ENCODE data around the gene FBXL7.

The FBXL7 gene

GRCh38 chr5:15682566-15682965, 182.6 kb downstream of the FBXL7 start:
- no peak for DNase-seq

DNA sequence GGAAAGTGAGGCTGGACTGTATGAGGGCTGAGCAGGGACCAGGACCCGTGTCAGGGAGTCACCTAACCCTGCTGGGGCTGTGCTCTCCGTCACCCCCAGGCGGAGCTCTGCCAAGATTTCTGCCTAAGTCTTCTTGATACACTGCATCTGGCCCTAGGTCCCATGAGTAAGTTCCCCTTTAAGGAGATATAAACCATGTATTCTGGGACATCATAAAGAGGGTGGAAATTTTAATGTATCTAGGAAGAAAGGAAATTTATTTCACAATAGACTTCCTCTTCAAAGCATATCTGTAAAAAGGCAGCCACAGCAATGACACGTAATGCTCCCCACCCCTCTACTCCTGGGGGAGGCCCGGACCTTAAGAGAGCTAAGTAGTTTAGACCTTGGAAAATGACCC, 183.4 kb downstream of the FBXL7 start:
- DNase-seq = no peak

DNA sequence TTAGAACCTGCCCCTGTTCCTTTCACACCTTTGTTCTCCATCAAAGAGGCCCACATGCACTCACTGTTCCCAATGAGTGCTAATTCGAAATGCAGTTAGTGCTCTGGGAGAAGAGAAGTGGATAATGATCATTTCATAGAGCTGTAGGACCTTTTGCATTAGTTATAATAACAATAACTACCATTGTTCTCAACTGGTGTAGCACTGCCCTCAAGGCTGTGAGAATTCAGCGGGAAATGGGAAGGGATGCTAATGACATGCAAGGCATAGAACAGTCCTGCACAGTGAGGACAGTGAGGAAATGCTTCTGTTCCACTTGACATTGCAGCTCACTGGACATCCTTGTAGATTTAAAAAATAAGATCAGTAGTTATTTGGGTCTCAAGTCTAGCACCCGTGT, 187.4 kb downstream of the FBXL7 start:
- DNase-seq = no peak

DNA sequence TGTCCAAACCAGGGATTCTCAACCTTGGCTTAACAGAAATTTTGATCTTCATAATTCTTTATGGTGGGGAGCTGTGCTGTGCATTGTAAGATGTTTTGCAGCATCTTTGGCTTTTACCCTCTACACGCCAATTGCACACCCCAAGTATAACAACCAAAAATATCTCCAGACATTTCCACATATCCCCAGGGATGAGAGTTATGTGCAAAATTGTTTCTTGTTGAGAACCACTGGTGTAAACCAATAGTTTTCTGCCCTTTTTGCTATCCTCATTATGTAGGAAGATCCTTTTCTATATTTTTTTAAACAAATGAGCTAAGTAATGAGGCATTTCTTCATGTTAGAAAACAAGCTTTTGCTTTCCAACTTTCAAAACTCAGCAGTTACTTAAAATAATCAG, 189.9 kb downstream of the FBXL7 start:
- no peak for DNase-seq

GRCh38 chr5:15690611-15691010, 190.6 kb downstream of the FBXL7 start:
- no peak for DNase-seq

GRCh38 chr5:15691521-15691920, 191.5 kb downstream of the FBXL7 start:
- DNase-seq = no peak

GRCh38 chr5:15692706-15693381, 192.9 kb downstream of the FBXL7 start:
- no peak for DNase-seq

DNA sequence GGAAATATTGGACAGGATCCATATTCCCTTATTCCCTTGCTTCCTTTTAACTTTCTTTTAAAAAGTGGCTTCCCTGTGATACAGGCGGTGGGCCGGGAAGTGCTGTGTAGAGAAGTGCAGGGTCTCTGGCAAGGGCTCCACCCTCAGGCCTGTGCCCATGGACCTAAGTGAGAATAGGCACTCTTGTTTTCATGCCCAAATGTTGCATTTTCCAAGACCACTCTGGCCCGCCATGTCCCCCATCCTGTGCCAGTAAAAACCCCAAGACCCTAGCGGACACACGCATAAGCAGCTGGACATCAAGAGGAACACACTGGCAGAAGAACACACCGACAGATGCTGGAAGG, 193.4 kb downstream of the FBXL7 start:
- no peak for DNase-seq

- DNase-seq = no peak
These were observed 194.0 kb downstream of the FBXL7 start for GRCh38 chr5:15693933-15694332.

- DNase-seq = no peak
These were observed 194.8 kb downstream of the FBXL7 start for GRCh38 chr5:15694696-15695214.

DNA sequence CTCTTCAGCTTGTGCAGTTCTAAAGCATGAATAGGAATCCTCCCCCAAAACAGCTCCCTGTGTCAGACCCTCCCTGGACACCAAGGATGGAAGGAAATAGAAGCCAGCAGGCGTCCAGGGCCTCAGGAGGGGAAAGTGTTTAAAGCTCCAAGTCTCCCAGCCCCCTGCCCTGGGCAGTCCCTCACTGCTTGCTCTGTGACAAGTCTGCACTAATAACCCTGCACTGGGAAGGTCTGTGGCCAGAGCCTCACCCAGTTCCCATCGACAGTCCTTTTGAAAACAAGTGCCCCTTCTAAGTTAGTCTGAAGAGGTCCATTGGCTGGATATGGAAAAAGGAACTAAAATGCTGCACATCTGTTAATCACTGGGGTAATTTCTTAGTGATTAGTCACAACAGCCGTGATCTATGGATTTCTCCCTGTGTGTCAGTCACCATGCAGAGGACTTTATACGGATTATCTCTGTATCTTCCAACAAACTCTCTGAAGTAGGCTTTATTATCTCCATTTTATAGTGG, 195.3 kb downstream of the FBXL7 start:
- no peak for DNase-seq

- DNase-seq = no peak
These were observed 200.4 kb downstream of the FBXL7 start for GRCh38 chr5:15700373-15700772.

GRCh38 chr5:15702102-15702501, 202.1 kb downstream of the FBXL7 start:
- no peak for DNase-seq

DNA sequence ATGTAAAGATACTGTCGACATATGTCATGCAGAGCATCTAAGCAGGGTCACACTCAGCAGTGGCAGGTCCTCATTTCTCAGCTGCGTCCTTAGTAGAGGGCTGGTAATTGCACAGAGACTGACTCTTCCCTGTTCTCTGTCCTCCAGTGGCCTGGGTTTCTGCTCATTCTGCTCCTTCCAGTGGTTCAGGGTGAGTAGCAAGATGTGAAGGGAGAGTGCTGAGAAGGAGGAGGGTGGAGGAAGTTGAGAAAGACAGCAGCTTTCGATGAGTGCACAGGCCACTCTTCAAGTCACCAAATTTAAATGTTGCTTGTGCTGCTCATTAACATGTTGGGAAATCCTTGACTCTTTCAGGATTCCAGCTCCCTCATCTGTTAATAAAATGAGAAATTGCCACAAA, 203.9 kb downstream of the FBXL7 start:
- no peak for DNase-seq

DNA sequence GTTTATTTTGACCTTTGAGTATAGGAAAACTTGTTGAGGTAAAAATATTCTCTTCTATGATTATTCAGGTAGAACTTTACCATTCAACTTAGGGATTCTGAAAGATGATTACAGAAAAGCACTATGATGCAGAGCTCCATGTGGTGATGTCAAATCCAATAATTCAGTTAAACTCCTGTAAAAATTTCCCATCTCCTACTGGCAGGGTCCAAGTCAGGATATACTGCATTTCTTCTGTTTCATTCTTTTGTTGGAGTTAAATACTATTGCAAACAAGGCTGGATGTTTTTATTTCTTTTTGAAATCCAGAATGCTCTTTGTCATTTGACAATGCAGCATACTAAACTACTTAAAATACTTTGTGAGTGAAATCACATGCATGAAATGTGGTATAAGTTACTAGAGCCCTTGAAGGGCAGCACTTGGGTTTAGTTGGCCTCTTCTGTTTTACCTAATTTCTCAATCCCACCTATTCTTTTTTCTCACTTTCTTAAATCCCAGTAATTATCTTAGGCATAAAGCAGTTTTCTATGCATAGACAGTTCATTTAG, 204.5 kb downstream of the FBXL7 start:
- no peak for DNase-seq

DNA sequence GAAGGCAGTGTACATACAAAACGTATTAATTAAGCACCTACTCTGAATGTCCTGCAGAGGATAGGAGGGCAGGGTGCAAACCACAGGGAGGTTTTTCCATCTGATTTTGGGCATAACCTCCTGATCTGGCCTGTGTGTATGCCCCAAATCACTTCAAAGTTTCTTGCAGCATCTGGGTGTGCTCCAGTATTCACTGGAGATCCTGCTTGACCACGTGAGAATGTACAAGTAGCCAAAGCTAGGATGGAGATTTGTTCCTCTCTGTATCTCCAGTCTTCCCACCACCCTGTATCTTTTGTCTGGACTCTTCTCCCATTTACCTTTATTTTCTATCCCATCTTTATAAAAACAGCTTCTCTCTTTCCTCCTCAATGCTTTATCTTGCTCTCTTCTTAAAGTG, 207.7 kb downstream of the FBXL7 start:
- DNase-seq = no peak

DNA sequence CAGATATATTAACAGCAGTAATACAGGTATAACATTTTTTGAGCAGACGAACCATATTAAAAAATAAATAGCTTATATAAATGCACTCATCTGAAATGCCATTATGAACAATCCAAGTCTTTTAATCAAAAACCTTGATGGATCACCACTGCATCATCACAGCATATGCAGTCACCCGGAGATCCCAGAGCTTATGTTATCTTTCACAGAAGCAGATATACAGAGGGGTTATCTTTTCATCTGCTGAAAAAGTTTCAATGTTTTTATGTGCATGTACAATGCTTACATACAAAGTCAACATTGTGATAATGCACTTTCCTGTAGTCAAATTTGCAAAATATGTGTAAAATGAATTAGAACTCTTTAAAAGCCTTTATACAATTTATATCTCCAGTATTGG, 211.9 kb downstream of the FBXL7 start:
- DNase-seq = no peak

- DNase-seq = no peak
These were observed 215.6 kb downstream of the FBXL7 start for GRCh38 chr5:15715535-15715934.

- no peak for DNase-seq
These were observed 216.0 kb downstream of the FBXL7 start for GRCh38 chr5:15715967-15716366.

- no peak for DNase-seq
These were observed 217.0 kb downstream of the FBXL7 start for GRCh38 chr5:15717001-15717400.

- no peak for DNase-seq
These were observed 218.6 kb downstream of the FBXL7 start for GRCh38 chr5:15718421-15719179.

- no peak for DNase-seq
These were observed 219.8 kb downstream of the FBXL7 start for GRCh38 chr5:15719784-15720183.

DNA sequence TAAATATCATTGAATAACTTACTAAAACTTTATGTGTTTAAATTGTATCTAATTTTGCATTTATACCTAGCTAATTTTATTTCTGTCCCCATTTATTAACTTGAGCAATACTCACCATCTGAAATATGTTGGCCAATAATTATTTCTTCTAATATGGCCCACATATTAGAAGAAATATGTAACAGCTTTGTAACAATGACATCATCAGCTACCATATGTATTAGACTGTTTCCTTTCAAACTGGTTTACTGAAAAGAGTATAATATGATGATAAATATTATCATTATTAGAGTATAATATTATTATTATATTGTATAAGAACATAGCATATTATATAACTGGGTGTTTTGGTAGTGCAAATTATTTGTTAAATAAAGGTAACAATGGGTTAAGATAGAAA, 220.5 kb downstream of the FBXL7 start:
- DNase-seq = no peak

- no peak for DNase-seq
These were observed 222.3 kb downstream of the FBXL7 start for GRCh38 chr5:15722305-15722704.
